PC-9 (cell line): Measurements from ENCODE around the gene TMEM132D.

Source experiments
- CTCF ChIP-seq: fragments of 200-600 bp; sonication (generic); conservative IDR thresholded peaks from 2 replicates; pipeline ENCODE4 v1.6.1; 2017; ENCODE audit warnings: mixed run types, antibody characterized with exemption, mild to moderate bottlenecking, moderate library complexity
- EZH2 ChIP-seq: fragments of 200-600 bp; sonication (generic); IDR thresholded peaks from 2 replicates; pipeline ENCODE4 v1.8.0; 2017; ENCODE audit warnings: antibody characterized with exemption, low read depth

- no peak for TF ChIP-seq CTCF
- no peak for TF ChIP-seq EZH2
Measured at GRCh38 chr12:129660946-129661345, 242.9 kb downstream of the TMEM132D start.
